ENCODE measurements around the gene SLC5A12. TPM values are rescaled to one million over a fixed set of nuclear protein-coding genes. Genes with fewer than 3 reads are reported as not detected.

The SLC5A12 gene
- total RNA-seq, 1 experiment from 2014 or later, result not detected

DNA sequence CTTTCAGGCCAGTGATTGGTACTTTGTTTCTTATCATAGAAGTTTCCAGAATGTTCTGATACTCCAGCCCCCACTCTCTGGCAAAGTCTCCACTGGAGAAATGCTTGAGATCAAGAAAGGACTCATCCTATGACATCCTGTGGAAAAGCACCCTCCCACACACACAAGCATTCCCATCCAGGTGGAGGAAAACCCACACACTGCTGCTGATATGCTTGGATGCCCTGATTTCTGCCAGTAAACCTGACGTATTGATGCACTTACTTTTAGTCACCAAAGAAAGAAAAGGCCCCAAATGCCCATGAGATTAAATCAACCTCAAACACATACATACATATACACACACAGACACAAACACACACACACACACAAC, 9.2 kb upstream of the SLC5A12 start:
- no peaks in the 10 kb centered on the region for H3F3A ChIP-seq (ENCODE audit: low read length, unreplicated experiment)
- H3K9me3 ChIP-seq (ENCODE audit: low read length), result no peaks in the 10 kb centered on the region
- ATAC-seq (no peak), DNase-seq (no peak)
- no TSS peak for BruUV-seq (replicated peaks)
- intact Hi-C loops (cut with micrococcal nuclease), result no loop called here
- no peak overlapping the region for H2AFZ ChIP-seq (ENCODE audit: low read length)
- no peak overlapping the region for H3K9ac ChIP-seq (ENCODE audit: low read length)
- no peaks in the 10 kb centered on the region for H3K4me1 ChIP-seq (ENCODE audit: insufficient read depth, low read length)
- TF ChIP-seq EZH2 (IDR thresholded peaks at IDR 0.05; ENCODE audit: low read length, unreplicated experiment) (no peak), EZH2phosphoT487 (IDR thresholded peaks at IDR 0.05; ENCODE audit: borderline replicate concordance, low read length) (no peak)
- TF ChIP-seq, protein P1, sequence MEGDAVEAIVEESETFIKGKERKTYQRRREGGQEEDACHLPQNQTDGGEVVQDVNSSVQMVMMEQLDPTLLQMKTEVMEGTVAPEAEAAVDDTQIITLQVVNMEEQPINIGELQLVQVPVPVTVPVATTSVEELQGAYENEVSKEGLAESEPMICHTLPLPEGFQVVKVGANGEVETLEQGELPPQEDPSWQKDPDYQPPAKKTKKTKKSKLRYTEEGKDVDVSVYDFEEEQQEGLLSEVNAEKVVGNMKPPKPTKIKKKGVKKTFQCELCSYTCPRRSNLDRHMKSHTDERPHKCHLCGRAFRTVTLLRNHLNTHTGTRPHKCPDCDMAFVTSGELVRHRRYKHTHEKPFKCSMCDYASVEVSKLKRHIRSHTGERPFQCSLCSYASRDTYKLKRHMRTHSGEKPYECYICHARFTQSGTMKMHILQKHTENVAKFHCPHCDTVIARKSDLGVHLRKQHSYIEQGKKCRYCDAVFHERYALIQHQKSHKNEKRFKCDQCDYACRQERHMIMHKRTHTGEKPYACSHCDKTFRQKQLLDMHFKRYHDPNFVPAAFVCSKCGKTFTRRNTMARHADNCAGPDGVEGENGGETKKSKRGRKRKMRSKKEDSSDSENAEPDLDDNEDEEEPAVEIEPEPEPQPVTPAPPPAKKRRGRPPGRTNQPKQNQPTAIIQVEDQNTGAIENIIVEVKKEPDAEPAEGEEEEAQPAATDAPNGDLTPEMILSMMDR (conservative IDR thresholded peaks at IDR 0.05; ENCODE audit: low read depth, low read length), result no peak
- no peak overlapping the region for H3K27ac ChIP-seq (ENCODE audit: low read length)
- ChIA-PET CTCF (no interaction called here), POLR2A (ENCODE audit: unreplicated experiment) (no interaction called here)
- no peak overlapping the region for H3K4me3 ChIP-seq (ENCODE audit: low read length)
- H3K36me3 ChIP-seq (ENCODE audit: low read depth, low read length), result no peaks in the 10 kb centered on the region
- H3K4me2 ChIP-seq (ENCODE audit: low read length), result no peak overlapping the region
- no peaks in the 10 kb centered on the region for H3K79me2 ChIP-seq (ENCODE audit: low read length)
- H3K9me2 ChIP-seq (replicated peaks; ENCODE audit: low read length), result no peaks in the 10 kb centered on the region
- 0 out of 2 replicates have a peak, but pooled peaks cover 12% of the 10 kb centered on the region for H3K27me3 ChIP-seq (ENCODE audit: low read length)
- no peaks in the 10 kb centered on the region for H4K20me1 ChIP-seq (ENCODE audit: low read length)

DNA sequence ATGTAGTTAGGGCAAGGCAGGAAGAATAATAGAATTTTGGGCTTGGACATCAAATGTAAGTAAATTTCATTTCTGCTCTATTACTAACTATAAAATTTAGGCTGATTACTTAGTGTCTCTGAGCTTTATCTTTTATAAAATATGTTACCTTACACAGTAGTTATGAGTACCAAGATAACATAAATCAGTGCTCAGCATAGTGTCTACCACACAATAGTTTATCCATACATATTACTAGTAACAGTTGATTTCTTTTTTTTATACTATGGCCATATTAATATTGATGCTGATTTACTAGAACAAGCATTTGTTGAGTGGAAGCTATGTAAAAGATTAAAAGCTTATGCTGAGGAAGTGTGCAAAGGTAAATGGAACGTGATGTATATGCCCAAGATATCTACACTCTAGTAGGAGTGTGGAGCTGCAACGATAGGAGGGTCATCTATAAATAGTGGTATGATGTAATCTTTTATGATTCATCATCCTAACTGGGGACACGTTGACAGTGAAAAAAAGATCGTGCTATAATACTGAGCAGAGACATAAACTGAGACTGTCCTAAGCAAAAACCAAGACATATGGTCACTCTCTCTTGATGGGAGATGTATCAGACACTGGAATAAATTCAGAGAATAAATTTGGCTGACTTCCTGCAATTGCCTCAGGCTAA, 8.7 kb upstream of the SLC5A12 start:
- no peaks in the 10 kb centered on the region for H4K20me1 ChIP-seq (ENCODE audit: low read length)
- no peaks in the 10 kb centered on the region for H3K9me3 ChIP-seq (ENCODE audit: low read length)
- no peak overlapping the region for H3K27ac ChIP-seq (ENCODE audit: low read length)
- DNase-seq (no peak), ATAC-seq (no peak)
- H3K4me2 ChIP-seq (ENCODE audit: low read length), result no peak overlapping the region
- CTCF ChIA-PET, result no interaction called here
- H3K4me3 ChIP-seq (ENCODE audit: low read length), result no peak overlapping the region
- no peaks in the 10 kb centered on the region for H3F3A ChIP-seq (ENCODE audit: low read length, unreplicated experiment)
- H3K79me2 ChIP-seq (ENCODE audit: low read length), result no peaks in the 10 kb centered on the region
- H3K27me3 ChIP-seq (ENCODE audit: low read length), result 0 out of 2 replicates have a peak, but pooled peaks cover 12% of the 10 kb centered on the region
- intact Hi-C loops (cut with micrococcal nuclease), result no loop called here
- POLR2A ChIA-PET (ENCODE audit: unreplicated experiment), result no interaction called here
- no peak overlapping the region for H2AFZ ChIP-seq (ENCODE audit: low read length)
- no peak overlapping the region for H3K9ac ChIP-seq (ENCODE audit: low read length)
- TF ChIP-seq EZH2 (IDR thresholded peaks at IDR 0.05; ENCODE audit: low read length, unreplicated experiment) (no peak), EZH2phosphoT487 (IDR thresholded peaks at IDR 0.05; ENCODE audit: borderline replicate concordance, low read length) (no peak)
- TF ChIP-seq, protein P1 (conservative IDR thresholded peaks at IDR 0.05; ENCODE audit: low read depth, low read length), result no peak
- no peaks in the 10 kb centered on the region for H3K36me3 ChIP-seq (ENCODE audit: low read depth, low read length)
- no peaks in the 10 kb centered on the region for H3K9me2 ChIP-seq (replicated peaks; ENCODE audit: low read length)
- H3K4me1 ChIP-seq (ENCODE audit: insufficient read depth, low read length), result no peaks in the 10 kb centered on the region
- no TSS peak for BruUV-seq (replicated peaks)

DNA sequence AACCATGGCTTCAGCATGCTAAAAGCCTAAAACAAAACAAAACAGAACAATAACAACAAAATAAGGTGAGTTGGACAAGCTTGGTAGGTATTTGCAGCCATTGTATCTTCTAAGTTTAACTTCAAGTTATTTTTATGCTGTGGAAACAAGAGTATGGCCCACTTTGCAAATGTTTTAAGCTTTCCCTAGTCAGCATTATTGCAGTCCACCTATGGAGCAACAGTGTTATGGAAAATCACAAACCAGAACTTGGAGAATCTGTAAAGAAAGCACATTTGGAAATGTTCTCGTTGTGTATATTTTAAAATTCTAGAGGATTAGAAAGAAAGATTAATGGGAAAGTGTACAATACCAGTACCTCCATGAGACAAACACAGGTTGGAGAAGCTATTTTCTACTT, 7.4 kb upstream of the SLC5A12 start:
- Histone ChIP-seq H4K20me1 (ENCODE audit: low read length) (no peaks in the 10 kb centered on the region), H3K4me3 (ENCODE audit: low read length) (no peak overlapping the region), H3K9me3 (ENCODE audit: low read length) (no peaks in the 10 kb centered on the region), H3F3A (ENCODE audit: low read length, unreplicated experiment) (no peaks in the 10 kb centered on the region), H3K9me2 (replicated peaks; ENCODE audit: low read length) (no peaks in the 10 kb centered on the region), H3K27me3 (ENCODE audit: low read length) (0 out of 2 replicates have a peak, but pooled peaks cover 12% of the 10 kb centered on the region), H3K27ac (ENCODE audit: low read length) (no peak overlapping the region), H3K79me2 (ENCODE audit: low read length) (no peaks in the 10 kb centered on the region), H3K4me1 (ENCODE audit: insufficient read depth, low read length) (no peaks in the 10 kb centered on the region), H2AFZ (ENCODE audit: low read length) (no peak overlapping the region), H3K9ac (ENCODE audit: low read length) (no peak overlapping the region), H3K36me3 (ENCODE audit: low read depth, low read length) (no peaks in the 10 kb centered on the region), H3K4me2 (ENCODE audit: low read length) (no peak overlapping the region)
- intact Hi-C loops (cut with micrococcal nuclease), result no loop called here
- DNase-seq (no peak), ATAC-seq (no peak)
- POLR2A ChIA-PET (ENCODE audit: unreplicated experiment), result no interaction called here
- BruUV-seq (replicated peaks), result no TSS peak
- TF ChIP-seq EZH2phosphoT487 (IDR thresholded peaks at IDR 0.05; ENCODE audit: borderline replicate concordance, low read length) (no peak), EZH2 (IDR thresholded peaks at IDR 0.05; ENCODE audit: low read length, unreplicated experiment) (no peak)
- TF ChIP-seq, protein P1 (conservative IDR thresholded peaks at IDR 0.05; ENCODE audit: low read depth, low read length), result no peak
- CTCF ChIA-PET, result no interaction called here
